DOHH2 (cell line): Measurements from ENCODE around the gene UGT2A1.

Source experiments
- CTCF ChIP-seq: fragments of 200-600 bp; sonication (generic); IDR thresholded peaks from one replicate; pipeline ENCODE4 v1.5.1; 2014; ENCODE audit warnings: antibody characterized with exemption, mild to moderate bottlenecking, low read depth, low read length; ENCODE audit not compliant: poor library complexity, severe bottlenecking
- EZH2phosphoT487 ChIP-seq: fragments of 200-600 bp; sonication (generic); IDR thresholded peaks from 2 replicates; pipeline ENCODE4 v1.6.1; 2017; ENCODE audit warnings: borderline replicate concordance, mild to moderate bottlenecking, antibody characterized with exemption, low read length, moderate library complexity, mixed read lengths

- TF ChIP-seq CTCF (no peak), EZH2phosphoT487 (no peak)
Measured at GRCh38 chr4:69563424-69563823, 89.6 kb downstream of the UGT2A1 start.
